Osteocyte (in vitro differentiated cells): ENCODE measurements around the gene RASAL2. TPM values are rescaled to one million over a fixed set of nuclear protein-coding genes. Genes with fewer than 3 reads are reported as not detected.
"Not testable (repeated sequence)": the region's sequence is repeated elsewhere in the genome, so short reads cannot be mapped to it uniquely, and the experiment has no call there.

Source experiments
- DNase-seq: peaks from one replicate; pipeline ENCODE4 v3.0.0; 2021; ENCODE audit warnings: mixed read lengths; ENCODE audit not compliant: unreplicated experiment; ENCODE audit errors: extremely low spot score
- H3K27ac Mint-ChIP-seq: one replicate; pipeline ENCODE4 v1.8.0; 2021; ENCODE audit warnings: mild to moderate bottlenecking, mixed read lengths; ENCODE audit not compliant: unreplicated experiment
- H3K27me3 Mint-ChIP-seq: one replicate; pipeline ENCODE4 v1.8.0; 2021; ENCODE audit warnings: mixed read lengths; ENCODE audit not compliant: unreplicated experiment
- H3K36me3 Mint-ChIP-seq: one replicate; pipeline ENCODE4 v1.8.0; 2021; ENCODE audit warnings: mixed read lengths; ENCODE audit not compliant: unreplicated experiment
- H3K4me1 Mint-ChIP-seq: one replicate; pipeline ENCODE4 v1.8.0; 2021; ENCODE audit warnings: mixed read lengths; ENCODE audit not compliant: unreplicated experiment
- H3K4me3 Mint-ChIP-seq: one replicate; pipeline ENCODE4 v1.8.0; 2021; ENCODE audit warnings: mild to moderate bottlenecking, moderate library complexity, mixed read lengths; ENCODE audit not compliant: unreplicated experiment
- H3K9me3 Mint-ChIP-seq: one replicate; pipeline ENCODE4 v1.8.0; 2021; ENCODE audit warnings: mixed read lengths; ENCODE audit not compliant: unreplicated experiment
- total RNA-seq: library from RNA; stranded (reverse); gene quantifications from 2 replicates; pipeline ENCODE4 v1.2.1, GENCODE V29; 2021
- TF ChIP-seq, protein P1 (sequence below): fragments of 200-600 bp; sonication (generic); IDR thresholded peaks from 2 replicates; pipeline ENCODE4 v1.5.0; 2021; ENCODE audit warnings: antibody characterized with exemption, mild to moderate bottlenecking, moderate library complexity

Gene RASAL2
- total RNA-seq, 1 donor from 2014 or later, result 34.2 TPM

DNA sequence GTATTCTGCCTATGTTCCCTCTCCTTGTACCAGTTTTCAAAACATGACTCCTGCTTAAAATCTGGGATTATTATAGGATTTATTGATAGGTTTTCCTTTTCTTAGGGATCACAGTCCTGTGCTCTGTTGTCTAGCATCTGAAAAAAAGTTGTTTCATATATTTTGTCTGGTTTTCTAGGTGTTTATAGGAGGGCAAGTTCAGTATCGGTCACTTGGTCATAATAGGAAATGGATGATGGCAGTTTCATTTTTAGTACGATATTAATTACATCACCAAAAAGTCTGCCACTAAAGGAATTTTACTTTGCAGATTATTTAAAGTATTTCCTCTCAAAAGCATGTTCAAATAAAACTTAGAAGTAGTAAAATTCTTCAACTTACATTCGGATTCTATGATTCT lies 94.4 kb downstream of the RASAL2 start:
- H3K27me3 Mint-ChIP-seq, result no peaks in the 10 kb centered on the region
- peak overlapping the region; percentile 29 for H3K27ac Mint-ChIP-seq
- peak overlapping the region; percentile 26 for H3K4me3 Mint-ChIP-seq
- TF ChIP-seq, protein P1, sequence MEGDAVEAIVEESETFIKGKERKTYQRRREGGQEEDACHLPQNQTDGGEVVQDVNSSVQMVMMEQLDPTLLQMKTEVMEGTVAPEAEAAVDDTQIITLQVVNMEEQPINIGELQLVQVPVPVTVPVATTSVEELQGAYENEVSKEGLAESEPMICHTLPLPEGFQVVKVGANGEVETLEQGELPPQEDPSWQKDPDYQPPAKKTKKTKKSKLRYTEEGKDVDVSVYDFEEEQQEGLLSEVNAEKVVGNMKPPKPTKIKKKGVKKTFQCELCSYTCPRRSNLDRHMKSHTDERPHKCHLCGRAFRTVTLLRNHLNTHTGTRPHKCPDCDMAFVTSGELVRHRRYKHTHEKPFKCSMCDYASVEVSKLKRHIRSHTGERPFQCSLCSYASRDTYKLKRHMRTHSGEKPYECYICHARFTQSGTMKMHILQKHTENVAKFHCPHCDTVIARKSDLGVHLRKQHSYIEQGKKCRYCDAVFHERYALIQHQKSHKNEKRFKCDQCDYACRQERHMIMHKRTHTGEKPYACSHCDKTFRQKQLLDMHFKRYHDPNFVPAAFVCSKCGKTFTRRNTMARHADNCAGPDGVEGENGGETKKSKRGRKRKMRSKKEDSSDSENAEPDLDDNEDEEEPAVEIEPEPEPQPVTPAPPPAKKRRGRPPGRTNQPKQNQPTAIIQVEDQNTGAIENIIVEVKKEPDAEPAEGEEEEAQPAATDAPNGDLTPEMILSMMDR, result no peak
- DNase-seq, result no peak
- peaks cover 2% of the 10 kb centered on the region for H3K36me3 Mint-ChIP-seq
- peaks cover 53% of the 10 kb centered on the region for H3K4me1 Mint-ChIP-seq
- peaks cover 13% of the 10 kb centered on the region for H3K9me3 Mint-ChIP-seq

DNA sequence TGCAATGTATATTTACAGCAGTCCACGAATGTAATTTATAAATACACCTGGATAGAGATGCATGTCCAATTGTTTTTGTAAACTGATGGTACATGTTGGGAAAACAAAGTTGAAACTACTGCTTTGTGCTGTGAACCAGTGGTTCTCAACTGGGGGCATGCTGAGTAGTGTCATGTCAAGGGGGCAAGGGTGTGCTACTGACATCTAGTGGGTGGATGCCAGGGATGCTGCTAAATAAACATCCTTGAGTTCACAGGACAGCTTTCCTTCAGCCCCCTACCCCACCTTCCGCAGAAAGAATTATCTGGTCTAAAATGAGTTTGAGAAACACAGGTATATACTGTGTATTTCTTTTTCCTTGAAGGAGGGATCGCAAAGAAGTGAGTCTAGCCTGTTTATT lies 95.9 kb downstream of the RASAL2 start:
- Mint-ChIP-seq H3K4me3 (no peak overlapping the region), H3K4me1 (peaks cover 44% of the 10 kb centered on the region), H3K36me3 (peaks cover 2% of the 10 kb centered on the region), H3K27me3 (no peaks in the 10 kb centered on the region), H3K27ac (no peak overlapping the region), H3K9me3 (peaks cover 10% of the 10 kb centered on the region)
- TF ChIP-seq, protein P1, result peak; percentile 46
- no peak for DNase-seq

DNA sequence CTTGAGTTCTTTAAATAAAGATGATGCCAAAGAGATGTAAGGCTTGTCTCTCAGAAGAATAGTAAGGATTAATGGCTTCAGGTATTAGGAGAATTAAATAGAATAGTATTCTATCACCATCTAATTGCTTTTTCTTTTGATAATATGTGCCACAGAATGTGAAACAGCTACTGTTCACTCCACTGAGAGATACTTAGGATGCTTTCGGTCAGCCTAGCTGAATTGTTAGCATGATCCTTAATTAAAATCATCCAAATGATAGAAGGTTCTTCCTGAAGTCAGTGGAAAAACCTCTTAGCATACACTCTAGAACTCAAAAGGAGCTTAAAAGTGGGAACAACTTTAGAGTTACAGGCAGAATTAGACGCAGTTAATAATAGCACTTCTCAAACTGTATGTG lies 97.0 kb downstream of the RASAL2 start:
- DNase-seq, result no peak
- Mint-ChIP-seq H3K27me3 (no peaks in the 10 kb centered on the region), H3K9me3 (peaks cover 9% of the 10 kb centered on the region), H3K4me1 (peaks cover 40% of the 10 kb centered on the region), H3K4me3 (no peak overlapping the region), H3K36me3 (peaks cover 2% of the 10 kb centered on the region), H3K27ac (no peak overlapping the region)
- TF ChIP-seq, protein P1, result no peak

DNA sequence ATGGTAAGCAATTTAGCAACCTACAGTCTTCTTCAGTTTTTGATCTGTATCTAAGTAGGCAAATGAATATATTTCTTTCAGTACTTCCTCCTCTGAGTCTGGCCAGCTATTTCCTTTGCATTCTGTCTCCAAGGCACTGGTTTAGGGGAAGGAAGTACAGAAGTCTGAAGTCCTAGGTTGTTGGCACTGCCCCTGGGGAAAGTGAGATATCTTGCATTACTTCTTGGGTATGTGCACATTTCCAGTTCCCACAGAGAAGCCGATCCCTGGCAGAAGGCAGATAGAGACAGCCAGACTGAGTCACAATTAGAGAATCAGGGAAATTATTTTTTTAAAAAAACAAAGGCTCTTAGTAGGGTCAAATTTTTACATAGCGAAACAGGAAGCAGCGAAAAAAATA lies 98.8 kb downstream of the RASAL2 start:
- H3K36me3 Mint-ChIP-seq, result no peaks in the 10 kb centered on the region
- TF ChIP-seq, protein P1, result no peak
- H3K27me3 Mint-ChIP-seq, result no peaks in the 10 kb centered on the region
- H3K4me1 Mint-ChIP-seq, result peaks cover 42% of the 10 kb centered on the region
- peak overlapping the region; percentile 65 for H3K4me3 Mint-ChIP-seq
- H3K9me3 Mint-ChIP-seq, result peaks cover 3% of the 10 kb centered on the region
- H3K27ac Mint-ChIP-seq, result peak overlapping the region; percentile 89
- no peak for DNase-seq

DNA sequence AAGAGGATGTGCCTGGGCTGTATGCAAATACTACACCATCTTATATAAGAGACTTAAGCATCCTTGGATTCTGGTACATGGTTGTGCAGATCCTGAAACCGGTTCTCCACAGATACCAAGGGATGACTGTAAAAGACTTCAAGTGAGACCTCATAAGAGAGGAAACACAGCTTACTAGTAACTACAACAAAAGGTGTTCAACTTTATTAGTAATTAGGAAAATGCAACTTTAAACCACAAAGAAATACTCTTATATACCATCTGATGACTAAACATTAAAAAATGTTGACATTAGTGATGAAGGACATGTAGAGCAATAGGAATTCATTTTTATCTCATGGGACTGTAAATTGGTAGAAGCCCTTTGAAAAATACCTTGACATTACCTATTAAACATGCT lies 102.7 kb downstream of the RASAL2 start:
- DNase-seq, result no peak
- no peaks in the 10 kb centered on the region for H3K27me3 Mint-ChIP-seq

DNA sequence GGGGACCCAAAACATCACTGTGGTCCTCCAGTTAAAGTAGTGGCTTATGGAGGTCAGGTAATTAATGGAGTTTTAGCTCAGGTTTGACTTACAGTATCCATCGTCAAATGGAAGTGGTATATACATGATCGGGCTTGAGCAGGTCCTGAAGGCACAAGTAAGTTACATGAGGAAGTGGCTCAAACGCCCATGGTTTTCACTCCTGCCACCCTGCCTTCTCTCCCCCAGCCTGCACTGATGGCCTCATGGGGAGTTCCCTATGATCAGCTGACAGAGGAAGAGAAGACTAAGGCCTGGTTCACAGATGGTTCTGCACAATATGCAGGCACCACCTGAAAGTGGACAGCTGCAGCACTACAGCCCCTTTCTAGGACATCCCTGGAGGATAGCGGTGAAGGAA lies 108.2 kb downstream of the RASAL2 start:
- H3K36me3 Mint-ChIP-seq, result peaks cover 12% of the 10 kb centered on the region

More for the DNA sequence above, 102.7 kb downstream of the RASAL2 start:
- Mint-ChIP-seq H3K36me3 (peaks cover 7% of the 10 kb centered on the region), H3K27ac (no peak overlapping the region), H3K4me3 (no peak overlapping the region), H3K9me3 (peaks cover 8% of the 10 kb centered on the region), H3K4me1 (peaks cover 22% of the 10 kb centered on the region)
- TF ChIP-seq, protein P1, result no peak

DNA sequence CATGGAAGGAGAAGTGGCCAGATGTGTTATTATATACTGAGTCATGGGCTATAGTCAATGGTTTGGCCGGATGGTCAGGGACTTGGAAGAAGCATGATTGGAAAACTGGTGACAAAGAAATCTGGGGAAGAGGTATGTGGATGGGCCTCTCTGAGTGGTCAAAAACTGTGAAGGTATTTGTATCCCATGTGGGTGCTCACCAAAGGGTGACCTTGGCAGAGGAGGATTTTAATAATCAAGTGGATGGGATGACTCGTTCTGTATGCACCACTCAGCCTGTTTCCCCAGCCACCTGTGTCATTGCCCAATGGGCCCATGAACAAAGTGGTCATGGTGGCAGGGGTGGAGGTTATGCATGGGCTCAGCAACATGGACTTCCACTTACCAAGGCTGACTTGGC lies 108.6 kb downstream of the RASAL2 start:
- H3K4me1 Mint-ChIP-seq, H3K27ac Mint-ChIP-seq, H3K4me3 Mint-ChIP-seq, DNase-seq, H3K27me3 Mint-ChIP-seq: not testable (repeated sequence)
- peaks cover 12% of the 10 kb centered on the region for H3K36me3 Mint-ChIP-seq
- peaks cover 14% of the 10 kb centered on the region for H3K9me3 Mint-ChIP-seq

More for the DNA sequence above, 108.2 kb downstream of the RASAL2 start:
- not testable (repeated sequence) for DNase-seq, H3K4me1 Mint-ChIP-seq, H3K4me3 Mint-ChIP-seq, H3K27me3 Mint-ChIP-seq, H3K27ac Mint-ChIP-seq
- peaks cover 14% of the 10 kb centered on the region for H3K9me3 Mint-ChIP-seq

DNA sequence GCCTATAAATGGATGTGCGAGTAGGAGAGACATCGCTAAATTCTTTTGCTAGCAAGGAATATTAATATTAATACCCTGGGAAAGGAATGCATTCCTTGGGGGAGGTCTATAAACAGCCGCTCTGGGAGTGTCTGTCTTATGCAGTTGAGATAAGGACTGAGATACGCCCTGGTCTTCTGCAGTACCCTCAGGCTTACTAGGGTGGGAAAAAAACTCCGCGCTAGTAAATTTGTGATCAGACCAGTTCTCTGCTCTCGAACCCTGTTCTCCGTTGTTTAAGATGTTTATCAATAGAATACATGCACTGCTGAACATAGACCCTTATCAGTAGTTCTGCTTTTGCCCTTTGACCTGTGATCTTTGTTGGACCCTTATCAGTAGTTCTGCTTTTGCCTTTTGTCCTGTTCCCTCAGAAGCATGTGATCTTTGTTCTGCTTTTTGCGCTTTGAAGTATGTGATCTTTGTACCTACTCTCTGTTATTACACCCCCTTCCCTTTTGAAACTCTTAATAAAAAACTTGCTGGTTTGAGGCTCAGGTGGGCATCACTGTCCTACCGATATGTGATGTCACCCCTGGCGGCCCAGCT lies 114.5 kb downstream of the RASAL2 start:
- H3K4me3 Mint-ChIP-seq, H3K4me1 Mint-ChIP-seq, DNase-seq, H3K27ac Mint-ChIP-seq, H3K27me3 Mint-ChIP-seq: not testable (repeated sequence)
- Mint-ChIP-seq H3K9me3 (peaks cover 40% of the 10 kb centered on the region), H3K36me3 (peaks cover 35% of the 10 kb centered on the region)
